Heart left ventricle (tissue), 16 donors: ENCODE results near the gene RIC8B. TPM values are rescaled to one million over a fixed set of nuclear protein-coding genes. Genes with fewer than 3 reads are reported as not detected.
A peak's percentile ranks its signal among the peaks of the same experiment; 100 is the strongest.

Source experiments
- ATAC-seq, 4 donors: fragments of 200-7000 bp; cut with Tn5 transposase; one replicate each; pipeline ENCODE4 v1.9.1; 2020 to 2022; ENCODE audit warnings: moderate library complexity in 4 of 4, mild to moderate bottlenecking in 3 of 4, moderate number of reproducible peaks in 1 of 4
- DNase-seq, 5 donors: peaks; one replicate each; pipeline ENCODE4 v3.0.0-alpha.2; 2020
- H3K27ac ChIP-seq, 12 donors: fragments of 200-600 bp; sonication (generic) in 4 of 12; one replicate each; pipeline versions ENCODE4 v1.5.0 to v1.8.0; 2016 to 2022; ENCODE audit warnings: mild to moderate bottlenecking in 2 of 12
- H3K27me3 ChIP-seq, 9 donors: fragments of 200-600 bp; sonication (generic) in 2 of 9; one replicate each; pipeline versions ENCODE4 v1.5.1 to v1.8.0; 2016 to 2022; ENCODE audit warnings: mild to moderate bottlenecking in 3 of 9
- H3K36me3 ChIP-seq, 9 donors: fragments of 200-600 bp; sonication (generic) in 2 of 9; one replicate each; pipeline versions ENCODE4 v1.5.0 to v1.8.0; 2018 to 2022; ENCODE audit warnings: mild to moderate bottlenecking in 2 of 9
- H3K4me1 ChIP-seq, 12 donors: fragments of 200-600 bp; sonication (generic) in 4 of 12; one replicate each; pipeline versions ENCODE4 v1.5.0 to v1.8.0; 2016 to 2022; ENCODE audit warnings: mild to moderate bottlenecking in 3 of 12
- H3K4me3 ChIP-seq, 12 donors: fragments of 200-600 bp; sonication (generic) in 4 of 12; one replicate each; pipeline versions ENCODE4 v1.5.0 to v1.8.0; 2017 to 2022; ENCODE audit warnings: mild to moderate bottlenecking in 9 of 12, moderate library complexity in 4 of 12
- H3K9me3 ChIP-seq, 12 donors: fragments of 200-600 bp; sonication (generic) in 4 of 12; one replicate each; pipeline versions ENCODE4 v1.5.0 to v1.8.0; 2016 to 2022; ENCODE audit warnings: mild to moderate bottlenecking in 1 of 12
- CTCF ChIP-seq, 12 donors: fragments of 200-600 bp; sonication (generic) in 4 of 12; IDR thresholded peaks; one replicate each; pipeline versions ENCODE4 v1.5.0 to v1.8.0; 2018 to 2022; ENCODE audit warnings: antibody characterized with exemption in 12 of 12, mild to moderate bottlenecking in 5 of 12
- POLR2A ChIP-seq, 2 donors: fragments of 450-650 bp; IDR thresholded peaks; one replicate each; pipeline ENCODE4 v1.6.1; 2017; ENCODE audit warnings: antibody characterized with exemption in 2 of 2, mild to moderate bottlenecking in 2 of 2, moderate library complexity in 2 of 2
- WGBS, 4 donors: extraction: QIAGEN DNeasy Blood & Tissue Kit in 2 of 4; methylation state at CpG; one replicate each; pipeline versions ENCODE4 v1.1.5 to v1.1.7; 2013 to 2018; 5-methylcytosine and 5-hydroxymethylcytosine counted together
- intact Hi-C, 10 donors: fragments of 100-400 bp; cut with DNase I; formaldehyde crosslinking; loops; one replicate each; pipeline versions ENCODE4 v1.11.1 to v1.14.2; 2022
- polyA plus RNA-seq, 2 donors: library from polyadenylated mRNA; stranded (reverse); fragments of 200-250 nt; gene quantifications; one replicate each; pipeline ENCODE4 v1.2.3, GENCODE V29; 2013
- total RNA-seq, 9 donors: library from RNA; depleted of rRNA in 2 of 9; stranded (reverse); fragments of >200 nt in 2 of 9; fragmentation: NEBNext Ultra II Directional in 3 of 9; extraction: Animal tissue kit (Norgen Biotek cat#: 25700) in 3 of 9; gene quantifications; one replicate each; pipeline versions ENCODE4 v1.1.0 to v1.2.4, GENCODE V29; 2016 to 2023
- donor health status: ischemic (EF 13 %, LVEDD 7.1; RV severe dilation, severe dysfunction).
- donor health status: healthy with polysubstance abuse.
- donor health status: DM: no; HTN: yes; CAD: no.
- donor health status: DM: no; HTN: no; CAD: no.
- donor health status: ischemic (EF 25% LVEDD 6.9; RV normal size, moderate dysfunction).
- donor health status: ischemic (EF 25% LVEDD 5.7; RV mildly dilated, moderate dysfunction).
- donor health status: healthy.
- donor health status: DM: yes; HTN: yes; CAD: no.
- donor health status: ischemic (EF 35%, LVEDD 5.7; RV mildly dilated, moderate dysfunction).
- donor health status: nonischemic (EF 11% LVEDD 7.7; RV severe dilation, severe dysfunction).
- donor health status: DM: yes; HTN: yes; CAD: no.
- donor health status: PGD.
- donor health status: ischemic (EF 29% LVEDD 5.4; RV normal size, mild dysfunction).
- donor health status: nonischemic (EF 23%, LVEDD 6.1; RV moderate dilation, normal function).

Gene RIC8B
- total and polyA plus RNA-seq, 11 donors = 6.1 to 27.5 (median 22.7) TPM

DNA sequence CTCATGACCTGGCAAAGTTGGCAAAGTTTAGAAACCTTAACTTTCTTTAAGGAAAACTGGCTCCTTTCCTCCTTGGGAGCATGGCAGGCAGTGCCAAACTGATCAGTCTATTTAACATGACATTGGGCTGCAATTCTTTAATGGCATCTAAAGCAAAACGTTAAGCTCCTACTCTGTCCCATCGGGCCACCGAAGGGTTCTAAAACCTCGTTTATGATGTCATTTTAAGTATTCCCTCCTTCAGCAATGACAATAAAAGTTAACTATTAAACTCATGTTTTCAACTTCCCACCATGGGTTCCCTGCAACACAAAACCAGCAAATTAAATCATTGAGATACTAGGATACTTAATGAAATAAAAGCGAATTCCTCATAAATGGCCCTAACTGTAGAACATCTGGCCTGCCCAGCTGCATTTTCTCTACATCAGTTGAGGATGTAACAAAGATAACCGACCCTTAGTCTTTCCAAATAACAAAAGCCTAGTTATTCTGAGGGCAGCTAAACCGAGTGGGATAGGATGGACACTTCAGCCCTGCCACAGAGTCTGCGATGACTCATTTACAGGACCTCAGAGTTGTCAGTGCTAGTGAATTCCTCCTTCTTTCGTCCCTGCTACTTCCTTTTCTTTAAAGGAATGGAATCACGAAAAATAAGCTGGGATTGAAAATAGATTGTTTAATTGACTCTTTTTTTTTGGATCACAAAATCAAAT is 34.5 kb upstream of the RIC8B start:
- Histone ChIP-seq H3K27ac (peak overlapping the region in 7 of 12 donors; percentile 8 to 77 (median 47)), H3K4me3 (no peak overlapping the region), H3K4me1 (peaks cover 0 to 11% (median 6%) of the 10 kb centered on the region in 12 donors), H3K9me3 (no peaks in the 10 kb centered on the region), H3K36me3 (no peaks in the 10 kb centered on the region), H3K27me3 (peaks cover 0 to 12% (median 0%) of the 10 kb centered on the region in 9 donors)
- WGBS, 4 donors = 44 to 63% (median 51%) methylated on average over 10 of the region's 10 CpGs
- ATAC-seq (peak in 3 of 4 donors; percentile 43 to 83 (median 61)), DNase-seq (no peak)
- TF ChIP-seq CTCF (IDR thresholded peaks at IDR 0.05) (no peak), POLR2A (IDR thresholded peaks at IDR 0.05) (no peak)
- intact Hi-C loops = no loop called here

- 62 to 69% (median 68%) methylated on average over 5 of the region's 5 CpGs for WGBS, 4 donors
- Histone ChIP-seq H3K27ac (peak overlapping the region in 1 of 12 donors; percentile 7), H3K36me3 (no peaks in the 10 kb centered on the region), H3K9me3 (no peaks in the 10 kb centered on the region), H3K4me3 (no peak overlapping the region), H3K4me1 (peaks cover 0 to 11% (median 6%) of the 10 kb centered on the region in 12 donors), H3K27me3 (peaks cover 0 to 9% (median 0%) of the 10 kb centered on the region in 9 donors)
- intact Hi-C loops = no loop called here
- ATAC-seq (peak in 1 of 4 donors; percentile 43), DNase-seq (no peak)
- TF ChIP-seq CTCF (IDR thresholded peaks at IDR 0.05) = no peak
- no peak for TF ChIP-seq POLR2A (IDR thresholded peaks at IDR 0.05)
These were observed 33.7 kb upstream of the RIC8B start for GRCh38 chr12:106740818-106741217.

GRCh38 chr12:106741247-106741646 is 33.2 kb upstream of the RIC8B start:
- Histone ChIP-seq H3K27me3 (peaks cover 0 to 6% (median 0%) of the 10 kb centered on the region in 9 donors), H3K36me3 (no peaks in the 10 kb centered on the region), H3K27ac (no peak overlapping the region), H3K9me3 (no peaks in the 10 kb centered on the region), H3K4me1 (peaks cover 0 to 11% (median 6%) of the 10 kb centered on the region in 12 donors), H3K4me3 (no peak overlapping the region)
- no peak for DNase-seq
- no peak for ATAC-seq
- WGBS, 4 donors = 84 to 87% (median 85%) methylated on average over 2 of the region's 2 CpGs
- intact Hi-C loops = no loop called here
- TF ChIP-seq CTCF (IDR thresholded peaks at IDR 0.05) (no peak), POLR2A (IDR thresholded peaks at IDR 0.05) (no peak)

- H3K9me3 ChIP-seq = no peaks in the 10 kb centered on the region
These were observed 31.1 kb upstream of the RIC8B start for GRCh38 chr12:106743270-106743988.

More at GRCh38 chr12:106743270-106743988, 31.1 kb upstream of the RIC8B start:
- Histone ChIP-seq H3K27ac (no peak overlapping the region), H3K36me3 (no peaks in the 10 kb centered on the region), H3K4me1 (peaks cover 0 to 11% (median 6%) of the 10 kb centered on the region in 12 donors), H3K27me3 (peaks cover 0 to 6% (median 0%) of the 10 kb centered on the region in 9 donors), H3K4me3 (no peak overlapping the region)
- DNase-seq = no peak
- TF ChIP-seq CTCF (IDR thresholded peaks at IDR 0.05) (no peak), POLR2A (IDR thresholded peaks at IDR 0.05) (no peak)
- intact Hi-C loops = no loop called here
- no peak for ATAC-seq
- WGBS, 4 donors = 63 to 75% (median 66%) methylated on average over 8 of the region's 8 CpGs
